GM12874 (cell line): ENCODE results near the gene NRXN3.

Experiments used
- TF ChIP-seq, protein P1 (sequence below): IDR thresholded peaks from 2 replicates; pipeline ENCODE4 v1.5.1; 2011; ENCODE audit warnings: low read depth, mild to moderate bottlenecking, control low read depth, low read length, moderate library complexity; ENCODE audit not compliant: insufficient read depth

NRXN3 gene

DNA sequence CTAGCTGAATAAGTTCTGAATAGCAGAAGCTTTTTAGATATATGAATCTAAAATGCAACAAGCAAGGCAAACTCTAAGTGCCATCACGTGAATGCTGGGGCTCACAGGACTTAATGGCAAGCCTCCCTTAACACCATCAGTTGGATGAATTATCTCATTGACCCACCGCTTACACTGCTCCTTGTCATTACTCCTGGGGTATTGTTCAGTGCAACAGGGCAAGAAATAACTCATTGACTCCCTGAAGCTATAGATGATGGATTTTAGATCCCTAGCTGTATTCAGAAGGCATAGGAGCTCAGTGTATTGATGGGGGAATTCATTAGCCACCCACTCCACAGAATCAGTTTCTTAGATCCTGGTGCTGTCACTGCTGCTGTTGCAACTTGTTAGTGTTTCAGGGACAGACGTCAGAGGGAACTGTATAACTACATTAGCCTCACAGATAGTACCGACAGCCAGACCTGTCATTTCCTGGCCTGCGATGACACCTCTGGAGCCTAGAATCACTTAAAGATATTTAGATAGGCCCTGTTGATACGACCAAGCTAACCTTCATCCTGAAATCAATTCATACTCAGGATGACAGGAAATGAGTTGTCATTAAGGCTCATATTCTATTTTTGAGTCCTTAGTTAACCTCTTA lies 1305.8 kb downstream of the NRXN3 start:
- TF ChIP-seq, protein P1, sequence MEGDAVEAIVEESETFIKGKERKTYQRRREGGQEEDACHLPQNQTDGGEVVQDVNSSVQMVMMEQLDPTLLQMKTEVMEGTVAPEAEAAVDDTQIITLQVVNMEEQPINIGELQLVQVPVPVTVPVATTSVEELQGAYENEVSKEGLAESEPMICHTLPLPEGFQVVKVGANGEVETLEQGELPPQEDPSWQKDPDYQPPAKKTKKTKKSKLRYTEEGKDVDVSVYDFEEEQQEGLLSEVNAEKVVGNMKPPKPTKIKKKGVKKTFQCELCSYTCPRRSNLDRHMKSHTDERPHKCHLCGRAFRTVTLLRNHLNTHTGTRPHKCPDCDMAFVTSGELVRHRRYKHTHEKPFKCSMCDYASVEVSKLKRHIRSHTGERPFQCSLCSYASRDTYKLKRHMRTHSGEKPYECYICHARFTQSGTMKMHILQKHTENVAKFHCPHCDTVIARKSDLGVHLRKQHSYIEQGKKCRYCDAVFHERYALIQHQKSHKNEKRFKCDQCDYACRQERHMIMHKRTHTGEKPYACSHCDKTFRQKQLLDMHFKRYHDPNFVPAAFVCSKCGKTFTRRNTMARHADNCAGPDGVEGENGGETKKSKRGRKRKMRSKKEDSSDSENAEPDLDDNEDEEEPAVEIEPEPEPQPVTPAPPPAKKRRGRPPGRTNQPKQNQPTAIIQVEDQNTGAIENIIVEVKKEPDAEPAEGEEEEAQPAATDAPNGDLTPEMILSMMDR = no peak

DNA sequence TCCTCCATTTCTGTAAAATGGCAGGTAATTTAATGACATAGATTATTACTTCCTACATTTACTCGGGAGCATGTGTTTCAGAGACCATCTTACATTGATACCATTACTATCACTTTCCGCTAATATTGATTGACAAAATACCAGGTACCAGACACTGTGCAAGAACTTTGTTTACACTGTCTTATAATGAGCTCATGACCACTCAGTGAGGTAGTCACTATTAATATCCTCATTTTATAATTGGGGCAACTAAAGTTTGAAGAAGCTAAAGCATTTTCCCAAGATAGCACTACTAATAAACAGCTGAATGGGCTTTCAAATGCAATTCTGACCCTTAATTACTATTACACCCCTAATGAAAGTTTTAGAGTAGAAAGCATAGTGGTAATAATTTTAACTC lies 1306.4 kb downstream of the NRXN3 start:
- TF ChIP-seq, protein P1 = no peak

DNA sequence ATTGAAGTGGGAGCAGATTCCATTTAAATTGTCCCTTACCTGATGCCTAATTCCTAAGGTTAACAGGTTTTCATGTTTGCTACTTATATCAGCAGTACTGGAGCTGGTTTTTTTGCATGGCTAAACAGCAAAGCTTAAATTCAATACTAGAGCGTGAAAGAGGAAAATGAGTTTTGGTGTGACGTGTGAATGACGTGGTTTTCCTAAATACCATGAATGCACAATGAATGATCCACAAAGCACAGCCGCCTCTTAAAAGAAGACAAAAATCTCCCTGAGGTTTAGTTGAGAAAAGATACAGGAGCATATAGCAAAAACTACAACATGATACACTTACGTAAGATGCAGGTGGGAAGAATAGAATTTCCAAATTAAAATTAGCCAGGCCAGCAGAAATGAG lies 1310.0 kb downstream of the NRXN3 start:
- TF ChIP-seq, protein P1 = no peak

DNA sequence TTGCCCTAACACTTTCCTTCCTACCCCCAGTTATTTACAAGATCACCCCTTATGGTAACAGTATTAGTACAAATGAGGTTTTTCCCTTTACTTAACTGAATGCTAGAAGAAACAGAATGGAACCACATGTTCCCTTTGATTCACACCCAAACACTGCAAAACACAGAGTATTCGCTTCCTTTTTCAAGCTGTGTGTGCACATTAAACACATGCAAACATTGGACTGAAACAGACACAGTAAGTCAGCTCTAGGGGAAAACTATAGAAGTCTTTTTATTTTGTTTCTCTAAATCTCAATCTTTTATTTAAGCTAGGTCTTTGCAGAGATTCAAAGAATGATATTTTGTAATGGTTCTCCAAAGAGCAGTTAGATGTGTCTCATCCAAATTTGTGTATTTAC lies 1312.7 kb downstream of the NRXN3 start:
- TF ChIP-seq, protein P1 = no peak

DNA sequence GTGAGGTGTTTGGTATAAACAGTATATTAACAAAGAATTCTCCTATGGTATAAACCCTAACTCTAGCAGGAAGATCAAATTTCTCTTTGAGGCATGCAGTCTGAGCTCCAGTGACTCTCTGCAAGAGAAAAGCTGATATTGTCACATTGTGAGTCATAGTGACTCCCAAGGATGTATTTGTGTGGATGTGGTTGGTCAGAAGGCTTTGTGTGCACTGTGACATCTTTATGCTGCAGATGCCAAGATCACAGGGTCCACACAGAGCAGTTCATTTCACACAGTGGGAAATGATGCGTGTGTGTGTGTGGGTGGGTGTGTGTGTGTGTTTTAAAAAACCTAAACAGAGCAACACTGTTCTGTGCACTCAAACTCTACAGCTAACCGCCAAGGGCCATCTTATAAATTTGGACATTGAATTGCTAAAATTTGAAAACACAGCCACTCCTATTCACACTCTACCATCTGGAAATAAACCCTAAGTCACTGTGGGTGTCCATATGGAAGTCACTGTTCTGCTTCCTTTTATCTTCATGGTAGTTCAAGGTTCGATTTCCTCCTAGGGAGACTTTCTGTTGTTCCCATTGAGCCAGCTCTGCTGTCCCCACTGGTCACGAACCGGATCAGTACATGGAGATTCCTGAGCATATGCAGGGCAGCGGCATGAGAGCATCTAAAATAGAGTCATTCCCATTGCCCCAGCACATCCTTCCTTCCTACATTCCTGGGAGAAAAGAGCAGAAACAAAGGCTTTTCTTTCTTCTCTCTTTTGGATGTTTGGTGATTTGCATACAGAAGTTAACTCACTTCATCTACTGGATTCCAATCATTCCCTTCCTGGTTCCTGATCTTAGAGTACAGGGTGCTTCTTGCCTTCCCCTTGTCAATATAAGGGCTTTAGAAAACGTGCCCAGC lies 1313.6 kb downstream of the NRXN3 start:
- TF ChIP-seq, protein P1 = no peak

DNA sequence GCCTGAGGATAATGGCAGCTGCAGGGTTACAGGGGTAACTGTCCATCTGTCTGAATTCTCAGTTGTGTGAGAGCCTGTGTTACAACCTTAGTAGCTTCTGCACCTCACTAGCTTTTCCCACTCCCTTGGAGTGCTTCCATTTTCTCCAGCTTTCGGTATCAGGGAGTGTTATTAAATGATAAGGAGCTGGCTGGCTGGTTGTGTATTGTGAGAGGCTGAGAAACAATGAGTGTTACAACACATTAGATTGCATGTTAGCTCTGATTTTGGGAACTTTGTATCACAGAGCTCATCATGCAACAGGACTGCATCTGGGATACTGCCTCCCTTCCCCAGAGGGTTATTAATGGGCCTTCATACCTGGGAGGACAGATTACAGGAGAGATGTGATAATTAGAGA lies 1317.5 kb downstream of the NRXN3 start:
- TF ChIP-seq, protein P1 = no peak

DNA sequence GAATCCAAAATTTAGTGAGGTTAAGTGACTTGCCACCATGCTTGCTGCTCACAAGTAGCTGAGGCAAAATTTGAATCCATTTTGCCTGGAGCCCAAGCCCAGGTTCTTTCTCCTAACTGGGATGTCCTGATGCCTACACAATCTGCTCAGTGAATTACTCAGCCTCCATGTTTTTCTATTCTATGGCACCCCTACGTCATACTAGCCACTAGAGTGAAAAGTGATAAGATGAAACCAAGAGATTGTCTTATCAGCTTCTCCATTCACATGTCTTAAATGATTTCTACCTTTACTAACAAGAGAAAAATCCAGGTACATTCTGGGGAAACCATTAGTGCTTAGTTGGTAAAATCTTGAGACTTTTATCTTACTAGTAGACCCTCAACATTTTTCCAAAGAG lies 1321.0 kb downstream of the NRXN3 start:
- TF ChIP-seq, protein P1 = no peak
